Skeletal muscle satellite cell (primary cell): ENCODE results near the gene ZSWIM5.
"Not testable (repeated sequence)": the region's sequence is repeated elsewhere in the genome, so short reads cannot be mapped to it uniquely, and the experiment has no call there.

Experiments used
- H3K27me3 ChIP-seq: 2 replicates; pipeline ENCODE4 v1.7.0; 2013; ENCODE audit warnings: low read length; ENCODE audit not compliant: control insufficient read depth, insufficient read depth
- H3K36me3 ChIP-seq: 2 replicates; pipeline ENCODE4 v1.7.0; 2013; ENCODE audit warnings: mild to moderate bottlenecking, control low read depth, low read length; ENCODE audit not compliant: insufficient read depth
- H3K4me1 ChIP-seq: 2 replicates; pipeline ENCODE4 v1.7.0; 2013; ENCODE audit warnings: low read length; ENCODE audit not compliant: control insufficient read depth, insufficient read depth
- H3K4me2 ChIP-seq: 2 replicates; pipeline ENCODE4 v1.7.0; 2013; ENCODE audit warnings: mild to moderate bottlenecking, low read length
- H3K4me3 ChIP-seq: 2 replicates; pipeline ENCODE4 v1.7.0; 2013; ENCODE audit warnings: low read length
- H3K9ac ChIP-seq: 2 replicates; pipeline ENCODE4 v1.7.0; 2013; ENCODE audit warnings: mild to moderate bottlenecking, low read depth, low read length, moderate library complexity
- H3K9me3 ChIP-seq: replicated peaks from 2 replicates; pipeline ENCODE4 v1.7.0; 2013; ENCODE audit warnings: mild to moderate bottlenecking, control low read depth, low read length

The ZSWIM5 gene

DNA sequence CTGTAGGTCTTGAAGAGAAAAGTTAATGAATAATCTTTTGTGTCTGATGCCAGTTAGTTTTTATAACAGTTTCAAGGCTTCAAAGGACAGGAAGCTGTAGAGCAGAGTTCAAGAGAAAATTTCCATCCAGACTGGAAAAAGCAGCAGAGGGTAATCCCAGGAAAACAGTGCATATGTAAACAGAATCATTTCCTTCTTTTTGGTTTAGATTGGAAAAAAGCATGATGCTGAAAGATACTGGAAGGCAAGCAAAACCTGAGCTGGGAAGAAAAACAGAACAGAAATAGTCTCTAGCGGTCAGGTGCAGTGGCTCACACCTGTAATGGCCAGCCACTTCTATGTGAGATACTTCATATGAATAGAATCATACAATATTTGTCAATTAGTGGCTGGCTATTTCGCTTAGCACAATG is 71.9 kb downstream of the ZSWIM5 start:
- H3K9me3 ChIP-seq, result no peaks in the 10 kb centered on the region
- no peaks in the 10 kb centered on the region for H3K36me3 ChIP-seq
- H3K4me3 ChIP-seq, result no peak overlapping the region
- no peak overlapping the region for H3K9ac ChIP-seq
- no peaks in the 10 kb centered on the region for H3K4me1 ChIP-seq
- no peak overlapping the region for H3K4me2 ChIP-seq
- H3K27me3 ChIP-seq, result peaks cover 2% of the 10 kb centered on the region

DNA sequence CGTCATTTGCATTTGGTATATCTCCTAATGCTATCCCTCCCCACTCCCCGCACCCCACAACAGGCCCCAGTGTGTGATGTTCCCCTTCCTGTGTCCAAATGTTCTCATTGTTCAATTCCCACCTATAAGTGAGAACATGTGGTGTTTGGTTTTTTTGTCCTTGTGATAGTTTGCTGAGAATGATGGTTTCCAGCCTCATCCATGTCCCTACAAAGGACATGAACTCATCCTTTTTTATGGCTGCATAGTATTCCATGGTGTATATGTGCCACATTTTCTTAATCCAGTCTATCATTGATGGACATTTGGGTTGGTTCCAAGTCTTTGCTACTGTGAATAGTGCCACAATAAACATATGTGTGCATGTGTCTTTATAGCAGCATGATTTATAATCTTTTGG is 73.7 kb downstream of the ZSWIM5 start:
- not testable (repeated sequence) for H3K9ac ChIP-seq, H3K9me3 ChIP-seq, H3K4me3 ChIP-seq, H3K36me3 ChIP-seq, H3K4me2 ChIP-seq, H3K27me3 ChIP-seq, H3K4me1 ChIP-seq

DNA sequence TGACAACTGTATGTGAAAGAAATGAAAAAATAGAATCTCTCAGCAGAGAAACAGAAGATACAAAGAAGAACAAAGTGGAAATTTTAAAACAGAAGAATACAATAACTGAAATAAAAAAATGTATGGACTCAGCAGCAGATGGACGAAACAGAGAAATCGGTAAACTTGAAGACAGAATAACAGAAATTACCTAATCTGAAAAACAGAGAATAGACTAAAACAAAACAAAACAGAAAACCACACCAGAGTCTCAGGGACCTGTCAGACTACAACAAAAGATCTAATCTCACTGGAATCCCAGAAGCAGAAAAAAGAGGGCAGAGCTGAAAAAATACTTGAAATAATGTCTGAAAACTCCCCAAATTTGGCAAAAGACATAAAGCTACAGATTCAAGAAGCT is 83.0 kb downstream of the ZSWIM5 start:
- H3K27me3 ChIP-seq, result peaks cover 5% of the 10 kb centered on the region
- no peak overlapping the region for H3K9ac ChIP-seq
- no peaks in the 10 kb centered on the region for H3K36me3 ChIP-seq
- no peaks in the 10 kb centered on the region for H3K4me1 ChIP-seq
- no peak overlapping the region for H3K4me2 ChIP-seq
- H3K9me3 ChIP-seq, result no peaks in the 10 kb centered on the region
- H3K4me3 ChIP-seq, result no peak overlapping the region

DNA sequence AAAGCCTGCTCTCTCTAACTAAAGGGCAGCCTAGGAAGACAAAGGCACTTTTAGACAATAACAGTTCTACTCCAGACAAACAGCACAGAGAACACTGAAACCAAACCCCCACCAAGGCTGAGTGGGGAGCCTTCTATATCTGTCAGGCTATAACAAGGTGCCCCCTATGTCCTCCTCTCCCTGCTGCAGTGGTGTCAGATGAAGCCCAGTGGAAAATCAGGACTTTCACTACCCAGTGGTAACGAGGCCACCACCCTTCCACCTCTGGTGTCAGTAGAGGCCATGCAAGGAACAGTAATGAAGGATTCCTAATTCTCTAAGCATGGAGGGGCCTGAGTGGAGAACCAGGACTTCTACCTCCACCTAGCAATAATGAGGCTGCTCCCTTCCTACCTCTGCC is 83.7 kb downstream of the ZSWIM5 start:
- no peaks in the 10 kb centered on the region for H3K9me3 ChIP-seq
- H3K27me3 ChIP-seq, result peaks cover 5% of the 10 kb centered on the region
- H3K36me3 ChIP-seq, result no peaks in the 10 kb centered on the region
- H3K9ac ChIP-seq, result no peak overlapping the region
- no peak overlapping the region for H3K4me3 ChIP-seq
- H3K4me2 ChIP-seq, result no peak overlapping the region
- H3K4me1 ChIP-seq, result no peaks in the 10 kb centered on the region

DNA sequence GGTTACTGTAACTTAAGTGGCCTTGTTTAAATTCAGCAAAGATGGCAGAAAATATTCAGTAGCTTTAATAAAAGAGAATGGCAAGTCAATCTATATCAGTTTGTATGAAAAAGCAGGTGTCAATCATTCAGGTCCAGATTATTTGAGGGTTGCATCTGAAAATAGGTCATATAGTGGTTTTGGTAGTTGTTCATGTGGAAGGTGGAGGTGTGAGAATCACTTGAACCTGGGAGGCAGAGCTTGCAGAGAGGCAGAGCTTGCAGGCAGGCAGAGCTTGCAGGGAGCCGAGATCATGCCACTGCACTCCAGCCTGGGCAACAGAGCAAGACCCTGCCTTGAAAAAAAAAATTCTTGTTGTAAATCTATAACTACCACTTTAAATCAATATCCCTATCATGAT is 88.6 kb downstream of the ZSWIM5 start:
- Histone ChIP-seq H3K36me3 (no peaks in the 10 kb centered on the region), H3K9ac (no peak overlapping the region), H3K4me3 (no peak overlapping the region), H3K4me1 (no peaks in the 10 kb centered on the region), H3K9me3 (no peaks in the 10 kb centered on the region), H3K4me2 (no peak overlapping the region), H3K27me3 (peaks cover 4% of the 10 kb centered on the region)

DNA sequence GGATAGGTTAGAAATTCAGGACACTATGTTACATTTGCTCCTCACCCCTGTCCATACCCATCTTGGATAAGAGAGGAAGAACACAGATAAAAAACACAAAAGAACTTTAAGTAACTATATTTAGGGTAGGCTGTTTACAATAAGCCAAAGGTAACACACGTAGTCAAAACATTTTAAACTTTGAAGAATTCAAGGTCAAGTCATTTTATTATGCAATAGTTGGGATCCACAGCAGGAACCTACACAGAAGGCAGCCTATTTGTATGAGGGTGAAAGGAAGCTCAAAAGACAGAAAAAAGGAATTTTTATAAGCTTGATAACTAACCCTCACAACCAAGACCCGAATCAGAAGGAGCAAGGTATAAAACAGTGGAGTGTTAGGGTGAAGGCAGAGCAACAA is 89.6 kb downstream of the ZSWIM5 start:
- Histone ChIP-seq H3K4me1 (no peaks in the 10 kb centered on the region), H3K4me2 (no peak overlapping the region), H3K4me3 (no peak overlapping the region), H3K9ac (no peak overlapping the region), H3K36me3 (no peaks in the 10 kb centered on the region), H3K9me3 (no peaks in the 10 kb centered on the region), H3K27me3 (peaks cover 5% of the 10 kb centered on the region)

DNA sequence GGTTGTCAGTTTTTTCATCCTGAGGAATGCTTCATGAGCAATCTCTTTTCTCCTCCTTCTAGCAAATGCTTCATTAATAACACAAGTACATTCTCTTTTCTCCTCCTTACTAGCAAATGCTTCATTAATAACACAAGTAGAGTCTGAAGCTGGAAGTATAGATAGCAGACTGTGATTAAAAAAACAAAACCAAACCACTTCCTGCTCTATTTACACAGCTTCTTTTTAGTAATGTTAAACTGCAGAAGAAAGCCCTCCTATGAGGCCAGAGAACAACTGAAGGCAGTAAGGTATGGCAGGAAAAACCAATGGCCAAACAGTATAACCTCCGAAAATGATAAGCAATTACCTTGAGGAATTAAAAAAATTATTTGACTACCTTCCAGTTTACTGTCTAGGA is 90.1 kb downstream of the ZSWIM5 start:
- no peaks in the 10 kb centered on the region for H3K4me1 ChIP-seq
- H3K9ac ChIP-seq, result no peak overlapping the region
- H3K27me3 ChIP-seq, result peaks cover 5% of the 10 kb centered on the region
- no peak overlapping the region for H3K4me2 ChIP-seq
- H3K36me3 ChIP-seq, result no peaks in the 10 kb centered on the region
- no peak overlapping the region for H3K4me3 ChIP-seq
- no peaks in the 10 kb centered on the region for H3K9me3 ChIP-seq

DNA sequence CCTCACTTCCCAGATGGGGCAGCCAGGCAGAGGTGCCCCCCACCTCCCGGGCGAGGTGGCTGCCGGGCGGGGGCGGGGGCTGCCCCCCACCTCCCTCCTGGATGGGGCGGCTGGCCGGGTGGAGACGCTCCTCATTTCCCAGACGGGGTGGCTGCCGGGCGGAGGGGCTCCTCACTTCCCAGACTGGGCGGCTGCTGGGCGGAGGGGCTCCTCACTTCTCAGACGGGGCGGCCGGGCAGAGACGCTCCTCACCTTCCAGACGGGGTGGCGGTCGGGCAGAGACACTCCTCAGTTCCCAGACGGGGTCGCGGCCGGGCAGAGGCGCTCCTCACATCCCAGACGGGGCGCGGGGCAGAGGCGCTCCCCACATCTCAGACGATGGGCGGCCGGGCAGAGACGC is 91.2 kb downstream of the ZSWIM5 start:
- not testable (repeated sequence) for H3K36me3 ChIP-seq, H3K9ac ChIP-seq, H3K9me3 ChIP-seq, H3K4me3 ChIP-seq, H3K4me1 ChIP-seq, H3K4me2 ChIP-seq, H3K27me3 ChIP-seq

DNA sequence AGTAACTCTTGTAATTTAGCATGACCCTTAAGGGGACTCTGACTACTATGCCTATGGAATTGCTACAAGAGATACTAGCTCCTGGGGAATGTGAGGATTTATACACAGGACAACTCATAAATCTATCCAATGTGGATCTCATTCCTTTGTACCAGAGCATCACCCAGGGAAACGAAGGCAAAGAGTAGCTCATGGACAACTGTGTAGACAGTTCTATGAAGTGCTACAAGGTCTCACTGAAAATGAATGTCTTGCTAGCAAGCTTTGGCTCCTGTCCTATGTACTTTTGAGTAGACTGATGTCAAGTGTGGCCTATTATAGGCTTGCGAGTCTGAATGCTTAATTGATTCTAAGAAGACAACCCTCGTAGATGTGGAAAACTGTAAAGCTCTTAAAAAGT is 93.7 kb downstream of the ZSWIM5 start:
- peaks cover 5% of the 10 kb centered on the region for H3K27me3 ChIP-seq
- H3K36me3 ChIP-seq, result no peaks in the 10 kb centered on the region
- no peak overlapping the region for H3K4me3 ChIP-seq
- no peaks in the 10 kb centered on the region for H3K9me3 ChIP-seq
- H3K4me2 ChIP-seq, result no peak overlapping the region
- H3K9ac ChIP-seq, result no peak overlapping the region
- no peaks in the 10 kb centered on the region for H3K4me1 ChIP-seq

DNA sequence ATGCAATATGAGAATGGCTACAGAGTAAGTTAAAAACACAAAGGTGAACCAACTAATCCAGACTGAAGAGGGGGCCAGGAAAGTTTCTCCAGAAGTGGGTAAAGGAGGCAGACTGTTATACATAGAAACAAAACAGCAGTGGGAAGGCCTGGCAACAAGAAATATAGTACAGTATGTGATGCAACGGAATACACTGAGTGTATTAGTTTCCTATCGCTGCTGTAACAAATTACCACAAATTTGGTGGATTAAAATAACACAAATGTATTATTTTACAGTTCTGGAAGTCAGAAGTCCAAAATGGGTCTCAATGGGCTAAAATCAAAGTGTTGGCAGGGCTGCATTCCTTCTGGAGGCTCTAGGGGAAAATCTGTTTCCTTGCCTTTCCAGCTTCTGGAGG is 95.2 kb downstream of the ZSWIM5 start:
- Histone ChIP-seq H3K27me3 (peaks cover 5% of the 10 kb centered on the region), H3K4me3 (no peak overlapping the region), H3K4me2 (no peak overlapping the region), H3K4me1 (no peaks in the 10 kb centered on the region), H3K36me3 (no peaks in the 10 kb centered on the region), H3K9ac (no peak overlapping the region), H3K9me3 (no peaks in the 10 kb centered on the region)

DNA sequence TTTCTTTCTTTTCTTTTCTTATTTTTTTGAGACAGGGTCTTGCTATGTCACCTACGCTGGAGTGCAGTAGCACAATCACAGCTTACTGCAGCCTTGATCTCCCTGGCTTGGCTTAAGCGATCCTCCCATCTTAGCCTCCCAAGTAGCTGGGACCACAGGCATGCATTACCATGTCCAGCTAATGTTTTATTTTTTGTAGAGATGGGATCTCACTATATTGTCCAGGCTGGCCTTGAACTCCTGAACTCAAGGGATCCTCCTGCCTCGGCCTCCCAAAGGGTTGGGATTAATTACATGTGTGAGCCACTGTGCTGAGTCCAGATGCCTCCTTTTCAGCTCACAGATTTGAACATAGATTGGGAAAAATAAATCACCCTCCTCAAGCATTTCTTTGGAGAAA is 98.6 kb downstream of the ZSWIM5 start:
- H3K27me3 ChIP-seq, result peaks cover 3% of the 10 kb centered on the region
- H3K9ac ChIP-seq, result no peak overlapping the region
- H3K9me3 ChIP-seq, result no peaks in the 10 kb centered on the region
- H3K4me1 ChIP-seq, result no peaks in the 10 kb centered on the region
- no peaks in the 10 kb centered on the region for H3K36me3 ChIP-seq
- H3K4me2 ChIP-seq, result no peak overlapping the region
- H3K4me3 ChIP-seq, result no peak overlapping the region

DNA sequence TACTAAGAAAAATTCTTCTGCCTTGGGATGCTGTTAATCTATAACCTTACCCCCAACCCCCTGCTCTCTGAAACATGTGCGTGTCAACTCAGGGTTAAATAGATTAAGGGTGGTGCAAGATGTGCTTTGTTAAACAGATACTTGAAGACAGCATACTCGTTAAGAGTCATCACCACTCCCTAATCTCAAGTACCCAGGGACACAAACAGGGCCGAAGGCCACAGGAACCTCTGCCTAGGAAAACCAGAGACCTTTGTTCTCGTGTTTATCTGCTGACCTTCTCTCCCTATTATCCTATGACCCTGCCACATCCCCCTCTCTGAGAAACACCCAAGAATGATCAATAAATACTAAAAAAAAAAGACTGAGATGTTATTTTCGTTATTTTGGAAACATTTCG is 99.5 kb downstream of the ZSWIM5 start:
- not testable (repeated sequence) for H3K4me1 ChIP-seq, H3K4me3 ChIP-seq, H3K27me3 ChIP-seq, H3K36me3 ChIP-seq, H3K9ac ChIP-seq, H3K4me2 ChIP-seq, H3K9me3 ChIP-seq

DNA sequence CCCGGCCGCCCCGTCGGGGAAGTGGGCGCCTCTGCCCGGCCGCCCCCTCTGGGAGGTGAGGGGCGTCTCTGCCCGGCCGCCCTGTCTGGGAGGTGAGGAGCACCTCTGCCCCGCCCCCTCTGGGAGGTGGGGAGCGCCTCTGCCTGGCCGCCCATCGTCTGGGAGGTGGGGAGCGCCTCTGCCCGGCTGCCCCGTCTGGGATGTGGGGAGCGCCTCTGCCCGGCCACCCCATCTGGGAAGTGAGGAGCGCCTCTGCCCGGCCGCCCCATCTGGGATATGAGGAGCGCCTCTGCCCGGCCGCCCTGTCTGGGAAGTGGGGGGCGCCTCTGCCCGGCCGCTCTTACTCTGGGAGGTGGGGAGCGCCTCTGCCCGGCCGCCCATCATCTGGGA is 100.3 kb downstream of the ZSWIM5 start:
- not testable (repeated sequence) for H3K9ac ChIP-seq, H3K4me2 ChIP-seq, H3K36me3 ChIP-seq, H3K4me1 ChIP-seq, H3K9me3 ChIP-seq, H3K4me3 ChIP-seq, H3K27me3 ChIP-seq
